Dermis blood vessel endothelial cell (primary cell): ENCODE results near the gene HOXB13. TPM values are rescaled to one million over a fixed set of nuclear protein-coding genes. Genes with fewer than 3 reads are reported as not detected.
A peak's percentile ranks its signal among the peaks of the same experiment; 100 is the strongest.
"Not testable (repeated sequence)": the region's sequence is repeated elsewhere in the genome, so short reads cannot be mapped to it uniquely, and the experiment has no call there.

Experiments
- DNase-seq: peaks from one replicate; pipeline ENCODE4 v3.0.0; 2010
- total RNA-seq: library from RNA; depleted of rRNA; stranded (reverse); fragments of >200 nt; gene quantifications from 2 replicates; pipeline ENCODE4 v1.2.3, GENCODE V29; 2014

The HOXB13 gene
- total RNA-seq, 1 donor from 2014 or later, result not detected

DNA sequence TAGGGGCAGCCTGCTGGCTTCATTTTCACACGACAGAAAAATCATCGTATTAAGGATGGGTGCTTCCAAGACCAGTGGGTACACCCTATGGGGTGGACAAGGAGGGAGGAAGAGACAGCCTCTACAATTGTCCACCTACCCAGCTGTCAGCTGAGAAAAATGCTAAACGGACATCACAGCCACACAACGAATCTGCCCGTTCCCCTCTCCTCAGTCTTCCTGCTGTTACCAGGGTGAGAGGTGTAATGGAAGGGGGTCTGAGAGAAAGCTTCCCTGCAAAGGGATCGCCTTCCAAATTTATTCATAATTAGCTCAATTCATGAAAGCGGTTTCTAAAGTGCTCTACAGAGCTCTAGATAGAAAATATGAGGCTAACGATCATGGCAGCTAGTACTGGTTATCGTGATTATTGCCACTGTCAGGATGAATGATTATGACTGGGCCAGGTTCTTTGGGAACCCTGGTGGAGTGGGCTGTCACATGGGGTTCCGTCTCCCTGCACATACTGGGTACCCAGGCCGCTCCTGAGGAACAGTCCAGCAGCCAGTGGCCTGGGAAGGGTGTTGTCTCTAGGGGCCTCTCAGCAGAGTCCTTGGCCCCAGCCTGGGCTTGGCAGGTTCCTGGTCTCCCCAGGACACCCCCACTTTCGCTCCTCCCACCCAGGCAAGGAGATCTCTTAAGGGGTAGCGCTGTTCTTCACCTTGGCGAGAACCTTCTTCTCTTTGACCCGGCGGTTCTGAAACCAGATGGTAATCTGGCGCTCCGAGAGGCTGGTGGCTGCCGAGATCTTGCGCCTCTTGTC is 2.2 kb downstream of the HOXB13 start:
- no peak for DNase-seq

DNA sequence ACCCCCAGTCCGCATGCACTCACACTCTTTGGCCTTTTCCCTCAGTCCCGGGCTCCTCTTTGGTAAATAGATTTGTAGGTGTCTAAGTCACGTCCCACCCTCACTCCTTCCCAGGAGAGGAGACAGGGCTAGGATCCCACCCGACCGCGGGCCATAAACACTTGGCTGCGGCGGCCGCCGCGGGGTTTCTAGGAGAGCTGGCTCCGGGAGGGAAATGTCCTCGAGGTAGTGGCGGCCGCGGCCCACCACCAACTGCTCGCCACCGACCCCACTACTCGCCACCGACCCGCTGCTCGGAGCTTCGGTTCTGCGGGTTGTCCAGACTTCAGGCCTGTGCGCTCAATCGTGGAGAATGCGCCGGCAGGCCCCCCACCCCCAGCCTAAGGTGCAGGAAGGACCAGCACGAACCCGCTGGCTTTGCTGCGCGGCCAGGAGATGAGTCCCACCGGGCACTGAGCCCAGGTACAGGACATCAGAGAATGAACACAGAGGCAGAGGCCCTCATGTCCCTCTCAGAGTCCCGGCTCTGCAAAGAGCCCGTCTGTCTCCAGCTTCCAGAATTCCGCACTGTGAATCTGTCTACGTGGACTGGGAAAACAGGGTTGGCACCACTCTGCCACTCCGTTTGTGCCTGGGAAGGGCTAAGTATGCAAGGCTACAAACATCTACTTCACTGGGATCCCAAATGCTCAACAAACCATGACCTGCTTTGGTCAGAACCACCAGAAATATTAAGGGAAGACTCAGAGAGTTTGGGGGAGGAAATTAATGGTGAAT is 3.1 kb downstream of the HOXB13 start:
- DNase-seq, result no peak

DNA sequence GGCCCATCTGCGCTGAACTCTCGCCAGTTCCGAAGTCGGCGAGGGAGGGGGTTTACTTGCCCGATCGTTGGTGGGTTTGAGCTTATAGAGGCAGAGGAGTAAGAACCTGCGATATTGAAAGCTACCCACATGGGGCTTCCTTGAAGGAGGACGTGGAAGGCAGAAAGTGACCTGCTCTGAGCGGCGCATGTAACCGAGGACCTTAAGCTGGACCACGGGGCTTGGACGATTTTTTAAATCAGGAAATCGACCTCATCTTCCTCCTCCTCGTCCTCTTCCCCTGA is 3.6 kb downstream of the HOXB13 start:
- peak; percentile 12 for DNase-seq

DNA sequence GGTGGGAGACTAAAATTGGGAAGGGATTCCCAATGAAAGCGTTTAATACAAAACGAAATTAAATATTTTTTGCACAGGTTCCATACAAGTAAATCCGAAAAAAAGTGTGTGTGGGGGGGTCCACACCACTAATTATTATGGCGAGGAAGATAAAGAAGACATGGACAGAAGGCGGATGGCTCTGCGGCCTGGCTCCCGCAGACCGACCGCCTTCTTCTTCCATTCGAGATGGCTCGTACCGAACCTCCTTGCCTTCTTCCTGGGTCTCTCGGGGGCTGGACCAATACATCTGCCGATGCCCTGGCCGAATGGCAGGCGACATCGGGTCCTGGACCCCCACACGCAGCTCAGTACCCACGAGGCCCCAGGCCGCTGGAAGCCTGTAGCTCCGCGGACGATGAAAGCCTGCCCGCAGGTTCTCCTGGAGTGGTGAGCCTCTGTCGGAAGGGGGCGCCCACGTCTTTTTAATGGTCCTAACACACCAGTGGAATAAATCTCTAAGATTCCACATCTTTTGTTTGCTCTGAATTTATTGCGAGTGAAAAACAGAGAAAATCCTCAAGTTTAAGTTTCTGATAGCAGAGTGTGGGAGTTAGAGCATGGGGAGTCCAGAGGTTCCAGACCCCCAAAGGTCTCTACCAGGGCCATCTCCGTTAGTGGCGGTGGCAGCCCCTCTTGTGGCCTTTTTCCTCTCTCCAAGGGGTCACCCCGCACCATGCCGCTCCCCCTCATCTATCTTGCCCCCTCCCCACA is 4.1 kb downstream of the HOXB13 start:
- peak; percentile 86 for DNase-seq

DNA sequence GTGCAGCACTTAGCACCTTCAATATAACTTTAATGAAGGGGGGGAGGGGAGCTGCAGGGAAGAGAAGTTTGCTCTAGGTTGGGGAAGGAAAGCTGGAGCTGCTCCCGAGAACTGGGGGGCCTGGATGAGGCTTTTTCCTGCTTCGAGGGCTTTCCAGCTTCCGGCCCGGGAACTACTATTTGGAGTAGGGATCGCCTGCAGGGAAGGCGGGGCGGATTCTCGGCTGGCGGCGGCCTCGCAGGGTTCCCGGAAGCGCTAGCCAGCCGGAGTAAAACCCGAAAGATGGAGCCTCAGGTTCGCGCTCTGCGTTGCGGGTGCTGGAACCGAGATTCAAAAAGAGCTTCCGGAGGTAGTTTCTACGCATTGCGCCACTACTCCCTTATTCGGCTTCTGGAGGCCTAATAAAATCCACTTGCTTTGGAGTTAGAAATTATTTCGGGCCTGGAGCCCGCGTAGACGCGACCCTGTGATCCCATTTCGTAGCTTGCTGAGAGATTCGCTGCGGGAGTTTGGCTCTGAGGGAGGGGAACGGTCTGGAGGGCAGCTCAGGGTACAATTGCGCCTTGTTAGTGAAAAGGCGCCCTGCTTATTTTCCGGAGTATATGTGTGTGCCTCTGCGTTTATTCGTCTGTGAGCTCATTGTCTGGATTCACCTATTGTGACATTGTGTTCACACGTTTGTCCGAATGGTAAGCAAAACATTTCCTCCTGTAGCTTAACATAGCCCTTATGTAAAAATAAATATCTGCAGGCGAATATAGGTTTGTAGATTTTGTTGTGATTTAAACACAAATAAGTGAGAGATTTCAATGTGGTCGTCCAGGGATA is 4.9 kb downstream of the HOXB13 start:
- DNase-seq, result no peak

DNA sequence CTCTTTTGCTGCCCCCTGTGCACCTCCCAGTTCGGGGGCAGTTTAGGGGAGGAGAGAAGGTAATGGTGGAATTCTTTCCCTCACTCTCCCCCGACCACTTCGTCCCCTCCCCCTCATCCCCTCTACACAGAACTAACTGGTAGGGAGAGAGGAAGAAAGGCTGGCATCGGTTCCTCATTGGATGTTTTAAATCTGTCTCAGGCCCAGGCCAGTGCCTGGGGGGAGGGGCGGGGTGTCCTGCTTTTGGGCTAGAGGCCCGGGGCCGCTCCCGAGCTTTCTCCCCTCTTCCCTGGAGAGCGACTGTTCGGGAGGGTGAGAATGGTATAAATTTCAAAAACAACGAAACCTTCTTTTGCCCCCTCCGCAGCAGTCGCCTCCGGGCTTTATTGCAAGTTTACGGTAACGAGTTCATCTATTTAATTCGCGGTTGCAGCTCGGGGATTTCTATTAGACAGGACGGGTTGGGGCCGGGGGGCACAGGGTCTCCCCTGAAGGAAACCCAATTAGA is 5.6 kb downstream of the HOXB13 start, which contains the start of gene PRAC2:
TSS of gene PRAC2 (plus strand) at position 271 of the 508 bp plus-strand sequence. CDS start 1,226 bp downstream, outside the sequence.
- no peak for DNase-seq

DNA sequence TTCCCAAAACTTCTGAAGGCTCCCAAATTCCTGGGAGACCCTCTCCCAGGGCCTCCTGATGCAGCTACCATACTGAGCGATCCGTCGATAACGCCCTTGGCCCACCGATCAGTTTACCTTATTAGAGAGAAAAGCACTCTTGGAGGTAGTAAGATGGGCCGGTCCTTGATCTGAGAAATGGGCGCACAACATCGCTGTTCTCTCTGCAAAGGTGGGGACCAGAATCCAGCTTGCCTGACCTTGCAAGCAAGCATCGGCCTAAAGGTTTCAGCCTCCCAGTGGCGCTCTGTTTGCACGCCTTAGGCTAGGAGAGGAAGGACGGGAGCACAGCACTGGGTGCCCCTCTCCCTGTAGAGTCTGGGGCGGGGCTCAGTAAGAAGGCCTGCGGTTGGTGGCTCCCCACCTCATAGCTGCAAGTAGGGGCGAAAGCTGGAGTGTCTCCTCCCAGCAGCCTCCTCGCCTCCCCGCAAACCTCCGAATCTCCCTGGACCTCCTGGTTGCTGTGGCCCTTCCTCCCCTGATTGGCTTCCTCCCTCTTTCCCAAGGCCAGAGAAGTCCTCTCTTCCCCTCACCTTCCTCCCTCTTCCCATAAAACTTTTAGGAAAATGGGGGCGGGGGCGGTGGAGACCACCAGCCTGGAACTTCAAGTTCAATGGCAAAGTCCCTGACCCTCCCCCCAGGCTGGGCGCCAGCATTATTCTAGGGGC is 6.2 kb downstream of the HOXB13 start, which contains the start of gene PRAC1:
TSS of gene PRAC1 (minus strand) at position 318 of the 707 bp plus-strand sequence. CDS start at position 192, 126 bp downstream.
- no peak for DNase-seq

DNA sequence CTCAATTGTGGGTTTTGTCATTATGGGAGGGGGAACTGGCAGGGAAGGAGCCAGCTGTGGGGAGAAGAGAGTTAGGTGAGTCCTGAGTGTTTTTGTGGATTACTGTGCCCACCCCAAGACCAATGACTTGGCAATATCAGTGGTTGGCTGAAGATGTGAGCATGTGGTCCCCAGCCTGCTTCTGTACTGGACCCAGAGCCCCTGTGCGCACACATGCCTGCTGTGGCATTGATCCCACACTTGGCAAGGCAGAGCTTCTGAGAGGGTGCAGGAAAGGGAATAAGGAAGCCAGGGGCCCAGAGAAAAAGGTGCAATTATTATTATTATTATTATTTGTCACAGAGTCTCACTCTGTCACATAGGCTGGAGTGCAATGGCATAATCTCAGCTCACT is 7.5 kb downstream of the HOXB13 start:
- no peak for DNase-seq

DNA sequence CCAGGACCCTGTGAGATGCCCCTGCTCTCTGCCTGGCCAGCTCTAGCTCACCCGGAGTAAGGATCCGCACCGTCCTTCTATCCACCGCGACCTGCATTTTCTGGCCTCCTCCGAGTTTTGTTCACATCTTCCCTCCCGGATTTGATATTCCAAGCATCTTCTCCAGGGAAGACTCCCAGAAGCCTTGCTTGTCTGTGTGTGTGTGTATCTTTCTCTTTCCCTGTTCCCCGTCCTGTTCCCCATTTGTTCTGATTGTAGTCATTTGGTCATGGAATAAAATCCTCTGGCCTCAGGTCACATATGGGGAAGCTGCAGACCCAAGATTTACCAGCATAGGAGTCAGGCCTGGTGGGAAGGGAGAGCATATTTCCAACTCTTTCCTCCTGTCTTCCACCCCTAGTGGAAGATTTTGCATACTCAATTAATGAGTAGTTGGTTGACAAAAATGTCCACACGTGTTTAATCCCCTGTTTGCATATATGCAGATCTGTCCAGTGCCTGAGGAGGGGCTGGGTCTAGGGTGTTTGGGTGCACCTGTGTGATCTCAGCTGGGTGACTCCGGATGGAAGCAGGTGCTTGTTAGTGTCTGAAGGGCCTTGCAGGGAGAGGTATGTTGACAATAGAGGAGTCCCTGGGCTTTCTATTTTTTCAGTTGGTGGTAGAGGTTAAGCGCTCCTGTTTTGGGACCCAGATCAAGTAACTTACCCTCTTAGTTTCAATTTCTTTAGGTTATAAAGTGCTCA is 8.1 kb downstream of the HOXB13 start:
- no peak for DNase-seq

DNA sequence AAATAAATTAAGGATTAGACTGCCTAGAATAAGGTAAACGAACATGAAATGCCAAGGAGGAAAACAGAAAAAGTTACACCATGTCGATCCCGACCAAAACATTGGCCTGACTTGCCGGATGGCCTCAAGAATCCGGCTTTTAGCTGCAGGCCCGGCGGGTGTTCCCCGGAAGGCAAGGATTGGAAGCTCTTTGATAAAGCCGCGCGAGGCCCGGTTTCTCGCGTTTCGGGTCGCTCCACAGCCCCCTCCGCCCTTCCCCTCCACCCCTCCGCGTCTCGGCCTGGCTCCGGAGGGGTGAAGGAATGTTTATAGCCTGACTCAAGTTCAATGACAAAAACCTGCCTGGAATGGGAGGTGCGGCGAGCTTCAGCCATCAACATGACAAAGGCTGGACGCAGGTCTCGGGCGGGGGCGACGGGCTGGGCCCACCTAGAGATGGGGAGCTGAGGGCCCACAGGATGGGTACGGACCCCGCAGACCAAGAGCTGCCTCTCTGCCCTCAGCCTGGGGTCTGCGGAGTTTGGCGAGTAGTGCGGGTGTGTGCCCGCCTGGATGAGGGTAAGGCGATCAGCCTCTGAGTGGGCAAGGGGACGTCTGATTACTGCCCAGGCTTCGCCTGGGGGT is 8.8 kb downstream of the HOXB13 start:
- DNase-seq, result no peak

DNA sequence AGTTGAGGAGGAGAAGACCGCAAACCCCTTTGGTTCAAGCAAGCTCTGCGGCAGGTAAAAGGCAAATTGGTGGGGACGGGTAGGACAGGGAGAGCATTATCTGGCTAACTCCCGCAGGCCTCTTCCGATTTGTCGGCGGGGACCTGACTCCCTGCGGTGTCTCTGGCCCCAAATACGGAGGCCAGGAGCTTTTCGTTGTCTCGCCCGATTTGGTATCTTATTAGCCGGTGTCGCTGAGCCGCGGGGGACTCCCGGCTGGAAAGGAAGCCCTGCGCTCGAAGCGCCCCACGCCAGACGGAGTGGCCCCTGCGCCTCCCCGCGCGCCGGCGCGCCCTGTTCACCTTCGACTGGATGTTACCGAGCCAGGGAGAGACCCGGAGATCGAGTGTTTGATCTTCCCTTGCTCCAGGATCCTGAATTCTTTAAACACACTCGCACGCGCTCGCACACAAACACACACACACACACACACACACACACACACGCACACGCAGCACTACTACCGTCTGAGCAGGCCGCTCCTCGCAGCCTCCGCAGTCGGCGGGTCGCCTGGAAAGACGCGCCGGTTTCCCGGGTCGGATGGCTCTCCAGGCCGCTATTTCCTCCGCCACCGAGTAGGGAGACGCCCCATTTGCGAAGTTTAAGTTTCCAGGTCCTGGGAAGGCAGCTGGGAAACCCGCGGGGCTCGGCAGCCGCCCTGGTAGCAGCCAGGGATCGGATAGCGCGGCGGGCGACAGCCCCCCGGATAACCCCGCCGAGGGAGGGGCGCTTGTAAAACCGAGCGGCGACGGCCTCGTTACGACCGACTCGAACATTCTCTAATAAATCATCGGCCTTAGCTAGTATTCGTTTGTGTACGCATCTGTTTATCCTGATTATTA is 9.5 kb downstream of the HOXB13 start:
- peak; percentile 14 for DNase-seq

DNA sequence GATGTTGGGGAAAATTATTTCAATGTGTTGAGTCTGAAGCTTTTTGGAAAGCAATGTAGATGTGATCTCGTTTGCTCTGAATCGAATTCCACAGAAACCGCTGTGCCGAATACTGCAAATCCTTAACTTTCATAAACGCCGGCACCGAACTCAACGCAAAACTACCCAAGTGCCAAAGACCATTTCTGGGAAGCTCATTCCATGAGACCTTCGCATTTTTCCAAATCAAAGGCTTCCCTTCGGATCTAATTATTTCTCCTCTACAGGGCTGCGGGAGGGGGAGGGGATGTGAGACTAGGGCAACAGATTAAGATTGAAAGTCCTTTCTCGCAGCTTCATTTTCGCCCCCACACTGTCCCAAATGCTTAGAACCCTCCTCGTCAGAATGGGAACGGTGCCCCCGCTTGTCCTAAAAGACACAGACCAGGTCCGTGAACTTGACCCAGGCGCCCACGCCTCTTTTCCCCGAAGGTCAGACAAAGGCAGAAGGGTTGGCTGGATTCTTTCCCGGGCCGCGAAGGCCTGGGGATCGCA is 10.3 kb downstream of the HOXB13 start:
- DNase-seq, result no peak

DNA sequence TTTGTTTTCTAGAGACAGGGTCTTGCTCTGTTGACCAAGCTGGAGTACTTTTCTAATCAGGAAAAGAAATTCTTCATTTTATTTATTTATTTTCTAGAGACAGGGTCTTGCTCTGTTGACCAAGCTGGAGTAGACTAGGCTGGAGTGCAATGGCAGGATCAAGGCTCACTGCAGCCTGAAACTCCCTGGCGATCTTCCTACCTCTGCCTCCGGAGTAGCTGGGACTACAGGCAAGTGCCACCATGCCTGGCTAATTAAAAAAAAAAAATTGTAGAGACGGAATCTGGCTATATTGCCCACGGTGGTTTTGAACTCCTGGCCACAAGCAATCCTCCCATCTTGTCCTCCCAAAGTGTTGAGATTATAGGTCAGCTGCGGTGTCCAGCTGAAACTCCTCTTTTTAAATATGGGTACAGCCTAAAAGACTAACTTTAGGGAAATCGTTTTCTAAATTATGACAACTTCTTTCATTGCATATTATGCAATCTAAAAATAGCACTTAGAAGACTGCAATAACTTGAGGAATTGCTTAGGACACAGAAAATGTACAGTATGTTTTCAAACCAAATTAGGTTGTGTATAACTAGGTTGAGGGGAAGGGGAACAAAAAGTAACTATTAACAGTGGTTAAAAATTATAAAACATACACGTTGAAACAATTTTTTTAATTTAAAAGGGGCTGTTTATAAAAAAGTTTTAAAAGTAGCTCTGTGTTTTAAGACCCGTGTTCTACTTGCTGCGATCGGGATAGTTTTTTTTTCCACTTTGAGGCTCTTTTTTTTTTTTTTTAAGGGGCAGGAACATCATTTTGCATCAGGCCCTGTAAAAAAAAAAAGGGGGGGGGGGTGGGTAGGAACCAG is 11.0 kb downstream of the HOXB13 start:
- DNase-seq, result no peak

DNA sequence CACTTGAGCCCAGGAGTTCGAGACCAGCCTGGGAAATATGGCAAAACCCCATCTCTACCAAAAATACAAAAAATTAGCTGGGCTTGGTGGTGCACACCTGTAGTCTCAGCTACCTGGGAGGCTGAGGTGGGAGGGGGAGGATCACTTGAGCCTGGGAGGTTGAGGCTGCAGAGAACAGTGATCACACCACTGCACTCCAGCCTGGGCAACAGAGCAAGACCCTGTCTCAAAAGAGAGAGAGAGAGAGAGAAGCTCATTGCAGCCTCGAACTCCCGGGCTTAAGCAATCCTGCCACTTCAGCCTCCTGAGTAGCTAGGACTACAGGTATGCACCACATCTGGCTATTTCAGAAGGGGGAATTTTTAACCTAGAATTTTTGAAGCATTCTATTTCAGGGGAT is 12.0 kb downstream of the HOXB13 start:
- DNase-seq, result not testable (repeated sequence)

DNA sequence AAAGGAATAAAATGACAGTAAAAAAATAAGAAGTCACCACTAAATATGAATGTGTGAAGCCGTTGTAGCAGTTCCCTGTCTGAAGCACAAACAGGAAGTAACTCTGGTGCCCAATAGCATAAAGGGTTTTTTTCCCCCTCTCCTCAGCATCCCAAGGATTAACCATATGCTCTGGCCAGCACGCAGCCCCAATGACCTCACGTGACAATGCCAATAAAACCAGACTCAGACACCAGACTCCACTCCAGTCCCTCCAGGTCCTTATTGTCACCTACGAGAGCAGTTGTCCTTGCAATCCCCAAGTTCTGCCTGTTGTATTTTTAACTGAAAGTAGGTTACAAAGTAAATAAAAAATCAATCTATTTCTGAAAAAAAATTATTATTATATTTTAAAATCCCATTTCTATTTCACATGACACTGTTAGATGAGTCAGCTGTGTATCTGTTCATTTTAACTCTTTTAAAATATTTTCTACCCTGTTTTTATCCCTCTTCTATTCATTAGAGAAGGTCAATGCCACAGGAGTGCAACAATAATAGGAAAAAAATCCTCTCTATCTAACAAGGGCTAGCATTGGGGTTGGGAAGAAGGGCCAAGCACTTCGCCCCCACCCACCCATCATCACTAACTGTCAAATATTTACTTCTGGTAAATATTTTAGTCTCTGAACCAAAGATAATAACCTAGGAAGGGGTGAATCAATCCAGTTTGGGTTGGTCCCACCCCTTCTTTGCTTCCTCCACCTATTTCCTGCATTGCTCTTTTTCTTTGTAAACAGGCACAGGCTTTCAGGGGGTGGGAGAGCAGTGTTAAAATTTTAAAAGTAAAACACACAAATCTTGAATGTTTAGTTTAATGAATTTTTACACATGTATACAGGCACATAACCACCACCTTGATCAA is 12.8 kb downstream of the HOXB13 start:
- no peak for DNase-seq

DNA sequence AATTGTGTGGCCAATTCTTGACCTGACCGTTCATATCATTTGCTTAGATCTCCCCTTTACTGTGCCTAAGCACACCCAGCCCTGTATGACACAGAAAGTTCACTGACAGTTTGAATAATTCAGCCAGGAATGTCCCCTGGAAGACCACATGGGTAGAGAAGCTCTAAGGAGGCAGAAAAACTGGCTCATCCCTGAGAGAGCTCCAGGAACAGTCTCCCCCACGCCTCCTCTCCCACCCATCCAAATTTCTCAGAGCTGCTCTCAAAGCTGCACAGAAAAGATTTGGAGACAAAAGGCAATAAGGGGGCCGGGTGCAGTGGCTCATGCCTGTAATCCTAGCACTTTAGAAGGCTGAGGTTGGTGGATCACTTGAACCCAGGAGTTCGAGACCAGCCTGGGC is 17.4 kb downstream of the HOXB13 start:
- no peak for DNase-seq
